NK-92 treated with Interleukin-12 subunit alpha and Interleukin-12 subunit beta, amount 100 ng/mL, for 24 hours (cell line): ENCODE results near the gene LRRC56.

Source experiments
- DNase-seq: peaks from one replicate; lab custom pipeline; 2025; lab: John Stamatoyannopoulos, UW

The LRRC56 gene

GRCh38 chr11:536841-537621 lies at the start of gene LRRC56:
Gene LRRC56, plus strand, starts transcription at chr11:537527. Its CDS starts 3,158 bp downstream, at chr11:540685.
- no peak for DNase-seq

- no peak for DNase-seq
Measured at GRCh38 chr11:487571-488021, 49.7 kb upstream of the LRRC56 start.

GRCh38 chr11:488062-488461 lies 49.3 kb upstream of the LRRC56 start:
- no peak for DNase-seq

- no peak for DNase-seq
Measured at GRCh38 chr11:488579-488978, 48.7 kb upstream of the LRRC56 start.

GRCh38 chr11:488992-489391 lies 48.3 kb upstream of the LRRC56 start:
- no peak for DNase-seq

GRCh38 chr11:489610-490185 lies 47.6 kb upstream of the LRRC56 start:
- DNase-seq: no peak

GRCh38 chr11:490186-490929 lies 47.0 kb upstream of the LRRC56 start:
- no peak for DNase-seq

- DNase-seq: no peak
Measured at GRCh38 chr11:490930-491260, 46.4 kb upstream of the LRRC56 start.

- DNase-seq: no peak
Measured at GRCh38 chr11:491358-491757, 46.0 kb upstream of the LRRC56 start.

GRCh38 chr11:492427-493226 lies 44.7 kb upstream of the LRRC56 start:
- no peak for DNase-seq

GRCh38 chr11:494761-495536 lies 42.4 kb upstream of the LRRC56 start:
- DNase-seq: no peak

- no peak for DNase-seq
Measured at GRCh38 chr11:495537-495931, 41.8 kb upstream of the LRRC56 start.

GRCh38 chr11:496834-497564 lies 40.3 kb upstream of the LRRC56 start:
- DNase-seq: no peak

GRCh38 chr11:497565-498296 lies 39.6 kb upstream of the LRRC56 start:
- DNase-seq: no peak

GRCh38 chr11:498297-499181 lies 38.8 kb upstream of the LRRC56 start:
- no peak for DNase-seq

- no peak for DNase-seq
Measured at GRCh38 chr11:499201-500076, 37.9 kb upstream of the LRRC56 start.

- DNase-seq: no peak
Measured at GRCh38 chr11:501001-501682, 36.2 kb upstream of the LRRC56 start.
